ENCODE results near the gene THBD. TPM values are rescaled to one million over a fixed set of nuclear protein-coding genes. Genes with fewer than 3 reads are reported as not detected.

Gene THBD
- total RNA-seq, 1 donor from 2014 or later = not detected

DNA sequence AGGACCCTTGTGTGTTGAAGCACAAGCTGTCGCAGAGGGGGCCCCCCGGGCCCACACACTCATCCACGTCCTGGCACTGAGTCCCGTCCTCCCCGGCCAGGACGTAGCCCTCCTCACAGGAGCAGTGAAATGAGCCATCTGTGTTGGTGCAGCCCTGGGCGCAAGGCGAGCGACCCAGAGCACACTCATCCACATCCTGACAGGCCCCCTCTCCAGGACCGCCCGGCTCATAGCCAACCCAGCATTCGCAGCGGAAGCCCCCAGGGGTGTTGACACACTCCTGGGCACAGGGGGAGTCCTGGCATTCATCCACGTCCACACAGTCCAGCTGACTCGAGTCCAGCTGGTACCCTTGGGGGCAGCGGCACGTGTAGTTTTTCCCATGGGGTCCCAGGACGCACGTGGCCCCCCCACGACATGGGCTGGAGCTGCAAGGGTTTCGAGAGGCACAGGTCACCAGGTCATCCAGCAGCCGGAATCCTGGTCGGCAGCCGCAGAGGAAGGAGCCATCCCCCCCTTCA is 35.4 kb upstream of the THBD start:
- intact Hi-C loops (cut with micrococcal nuclease) = no loop called here
- H3K27me3 Mint-ChIP-seq = no peaks in the 10 kb centered on the region
- ATAC-seq (ENCODE audit: low read depth) (no peak), DNase-seq (no peak)
- CTCF ChIA-PET = no interaction called here
- no peak overlapping the region for H3K4me3 Mint-ChIP-seq
- TF ChIP-seq CTCF (IDR thresholded peaks at IDR 0.05) = no peak
- H3K27ac Mint-ChIP-seq = no peak overlapping the region
- H3K4me1 Mint-ChIP-seq = no peaks in the 10 kb centered on the region
- POLR2A ChIA-PET = no interaction called here
- no peaks in the 10 kb centered on the region for H3K9me3 Mint-ChIP-seq
- H3K36me3 Mint-ChIP-seq (ENCODE audit: low read depth) = no peaks in the 10 kb centered on the region

DNA sequence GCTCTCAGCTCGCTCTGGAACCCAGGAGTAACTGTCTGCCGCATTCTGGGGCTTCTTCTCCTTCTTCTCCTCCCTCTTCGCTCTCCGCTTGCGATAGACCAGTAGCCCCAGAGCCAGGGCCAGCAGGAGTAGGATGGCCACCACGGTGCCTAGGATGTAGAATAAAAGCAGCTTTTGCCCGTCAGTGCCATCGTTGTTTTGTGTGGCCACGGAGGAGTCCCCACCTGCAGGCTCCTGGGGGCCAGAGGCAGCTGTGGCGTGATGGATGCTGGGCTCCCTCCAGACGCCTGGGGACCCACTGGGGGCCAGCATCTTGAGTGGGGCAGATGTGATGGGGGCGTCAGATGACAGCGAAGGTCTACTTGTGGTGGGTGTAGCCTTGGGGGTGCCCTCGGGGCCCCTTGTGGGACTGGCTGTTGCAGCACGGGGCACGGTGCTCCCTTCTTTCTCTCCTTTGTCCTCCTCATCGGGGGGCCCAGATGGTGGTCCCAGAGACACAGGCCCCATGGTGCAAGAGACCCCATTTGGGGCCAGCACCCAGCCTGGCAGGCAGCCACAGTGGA is 34.9 kb upstream of the THBD start:
- no peak for DNase-seq
- Mint-ChIP-seq H3K9me3 (no peaks in the 10 kb centered on the region), H3K27ac (no peak overlapping the region), H3K36me3 (ENCODE audit: low read depth) (no peaks in the 10 kb centered on the region), H3K4me1 (no peaks in the 10 kb centered on the region), H3K27me3 (no peaks in the 10 kb centered on the region), H3K4me3 (no peak overlapping the region)
- TF ChIP-seq CTCF (IDR thresholded peaks at IDR 0.05) = no peak
- no peak for ATAC-seq (ENCODE audit: low read depth)
- intact Hi-C loops (cut with micrococcal nuclease) = no loop called here
- ChIA-PET POLR2A (no interaction called here), CTCF (no interaction called here)

DNA sequence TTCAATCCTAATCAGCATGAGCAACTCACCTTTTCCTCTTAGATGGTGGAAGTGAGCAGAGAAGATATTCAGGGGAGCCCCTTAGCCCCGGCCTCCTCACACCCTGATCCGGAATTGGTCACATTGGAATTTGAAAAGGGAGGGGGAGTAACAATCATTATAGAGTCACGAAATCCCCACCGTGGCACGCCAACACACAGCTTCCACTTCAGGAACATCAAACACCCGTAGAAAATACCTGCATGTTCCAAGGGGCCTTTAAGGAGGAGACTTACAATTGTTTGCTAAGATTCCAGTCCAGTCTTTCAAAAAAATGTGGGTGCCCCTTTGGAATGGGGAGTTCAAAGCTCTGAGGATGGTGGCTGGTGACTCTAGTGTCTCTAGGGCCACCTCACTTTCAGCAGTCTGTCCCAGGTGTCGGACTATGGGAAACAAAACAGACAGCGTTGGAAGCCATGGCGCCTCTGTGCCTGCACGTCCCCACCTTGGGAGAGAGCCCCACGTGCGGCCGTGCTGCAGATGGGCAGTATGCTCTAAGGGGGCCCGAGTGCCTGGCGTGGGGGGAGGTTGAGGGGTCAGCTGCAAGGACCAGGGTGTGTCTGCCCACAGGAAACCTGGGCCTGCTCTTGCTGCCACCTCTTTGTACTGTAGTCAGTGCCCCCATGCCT is 34.2 kb upstream of the THBD start:
- H3K4me3 Mint-ChIP-seq = no peak overlapping the region
- no peak for DNase-seq
- no peaks in the 10 kb centered on the region for H3K36me3 Mint-ChIP-seq (ENCODE audit: low read depth)
- ChIA-PET POLR2A (no interaction called here), CTCF (no interaction called here)
- intact Hi-C loops (cut with micrococcal nuclease) = no loop called here
- no peaks in the 10 kb centered on the region for H3K9me3 Mint-ChIP-seq
- no peaks in the 10 kb centered on the region for H3K27me3 Mint-ChIP-seq
- no peak for ATAC-seq (ENCODE audit: low read depth)
- no peaks in the 10 kb centered on the region for H3K4me1 Mint-ChIP-seq
- H3K27ac Mint-ChIP-seq = no peak overlapping the region
- TF ChIP-seq CTCF (IDR thresholded peaks at IDR 0.05) = no peak

- CTCF ChIA-PET = no interaction called here
- no peak overlapping the region for H3K27ac Mint-ChIP-seq
Measured at GRCh38 chr20:23082846-23083552, 33.5 kb upstream of the THBD start.

More at GRCh38 chr20:23082846-23083552, 33.5 kb upstream of the THBD start:
- no peak for DNase-seq
- POLR2A ChIA-PET = no interaction called here
- intact Hi-C loops (cut with micrococcal nuclease) = no loop called here
- H3K4me3 Mint-ChIP-seq = no peak overlapping the region
- no peaks in the 10 kb centered on the region for H3K27me3 Mint-ChIP-seq
- no peak for TF ChIP-seq CTCF (IDR thresholded peaks at IDR 0.05)
- ATAC-seq (ENCODE audit: low read depth) = no peak
- H3K4me1 Mint-ChIP-seq = no peaks in the 10 kb centered on the region
- no peaks in the 10 kb centered on the region for H3K36me3 Mint-ChIP-seq (ENCODE audit: low read depth)
- H3K9me3 Mint-ChIP-seq = no peaks in the 10 kb centered on the region

All from activated B cell treated with CpG ODN at 0.5 μM for 24 hours (primary cell).